NCI-H2227 treated with DMSO at 0.1 percent for 48 hours (cell line): ENCODE data around the gene TBC1D32.
"Not testable (repeated sequence)": the region's sequence is repeated elsewhere in the genome, so short reads cannot be mapped to it uniquely, and the experiment has no call there.

Experiments used
- DNase-seq: peaks from one replicate; lab custom pipeline; 2025; lab: John Stamatoyannopoulos, UW

The TBC1D32 gene, protein sequence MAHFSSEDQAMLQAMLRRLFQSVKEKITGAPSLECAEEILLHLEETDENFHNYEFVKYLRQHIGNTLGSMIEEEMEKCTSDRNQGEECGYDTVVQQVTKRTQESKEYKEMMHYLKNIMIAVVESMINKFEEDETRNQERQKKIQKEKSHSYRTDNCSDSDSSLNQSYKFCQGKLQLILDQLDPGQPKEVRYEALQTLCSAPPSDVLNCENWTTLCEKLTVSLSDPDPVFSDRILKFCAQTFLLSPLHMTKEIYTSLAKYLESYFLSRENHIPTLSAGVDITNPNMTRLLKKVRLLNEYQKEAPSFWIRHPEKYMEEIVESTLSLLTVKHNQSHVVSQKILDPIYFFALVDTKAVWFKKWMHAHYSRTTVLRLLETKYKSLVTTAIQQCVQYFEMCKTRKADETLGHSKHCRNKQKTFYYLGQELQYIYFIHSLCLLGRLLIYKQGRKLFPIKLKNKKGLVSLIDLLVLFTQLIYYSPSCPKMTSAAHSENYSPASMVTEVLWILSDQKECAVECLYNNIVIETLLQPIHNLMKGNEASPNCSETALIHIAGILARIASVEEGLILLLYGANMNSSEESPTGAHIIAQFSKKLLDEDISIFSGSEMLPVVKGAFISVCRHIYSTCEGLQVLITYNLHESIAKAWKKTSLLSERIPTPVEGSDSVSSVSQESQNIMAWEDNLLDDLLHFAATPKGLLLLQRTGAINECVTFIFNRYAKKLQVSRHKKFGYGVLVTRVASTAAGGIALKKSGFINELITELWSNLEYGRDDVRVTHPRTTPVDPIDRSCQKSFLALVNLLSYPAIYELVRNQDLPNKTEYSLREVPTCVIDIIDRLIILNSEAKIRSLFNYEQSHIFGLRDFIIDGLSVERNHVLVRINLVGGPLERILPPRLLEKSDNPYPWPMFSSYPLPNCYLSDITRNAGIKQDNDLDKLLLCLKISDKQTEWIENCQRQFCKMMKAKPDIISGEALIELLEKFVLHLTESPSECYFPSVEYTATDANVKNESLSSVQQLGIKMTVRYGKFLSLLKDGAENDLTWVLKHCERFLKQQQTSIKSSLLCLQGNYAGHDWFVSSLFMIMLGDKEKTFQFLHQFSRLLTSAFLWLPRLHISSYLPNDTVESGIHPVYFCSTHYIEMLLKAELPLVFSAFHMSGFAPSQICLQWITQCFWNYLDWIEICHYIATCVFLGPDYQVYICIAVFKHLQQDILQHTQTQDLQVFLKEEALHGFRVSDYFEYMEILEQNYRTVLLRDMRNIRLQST

DNA sequence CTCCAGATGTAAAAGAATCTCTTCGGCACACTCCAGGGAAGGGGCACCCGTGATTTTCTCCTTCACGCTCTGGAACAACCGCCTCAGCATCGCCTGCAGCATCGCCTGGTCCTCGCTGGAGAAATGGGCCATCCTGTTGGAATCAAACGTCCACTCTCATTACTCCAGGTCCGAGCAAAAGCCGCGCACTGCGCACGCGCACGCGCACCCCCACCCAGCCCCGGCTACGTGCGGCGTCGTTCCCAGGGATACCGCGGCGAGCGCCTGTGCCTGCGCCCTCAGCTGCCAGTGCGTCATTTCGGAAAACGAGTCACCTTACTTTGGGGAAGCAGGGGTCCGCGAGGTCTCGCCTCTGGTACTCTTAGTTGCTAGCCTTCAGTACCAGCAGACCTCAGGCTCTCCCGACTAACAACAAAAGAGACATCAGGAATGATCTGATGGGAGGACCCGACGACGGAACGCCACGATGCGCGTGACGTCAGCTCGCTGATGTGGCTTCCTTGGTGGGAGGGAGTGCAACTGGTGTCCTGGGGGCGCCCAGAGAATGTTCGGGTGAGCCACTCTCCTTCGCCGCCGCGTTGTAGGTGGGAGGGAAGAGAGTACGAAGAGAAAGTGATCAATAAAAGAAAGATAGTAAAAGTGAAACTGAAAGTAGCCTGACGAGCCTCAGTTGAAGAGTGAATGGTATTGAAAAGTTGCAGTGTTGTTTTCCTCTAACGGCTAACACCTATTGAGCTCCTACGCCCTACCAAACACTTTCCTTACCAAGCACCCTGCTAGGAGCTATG, at the start of gene TBC1D32:
TBC1D32 (minus strand) TSS at position 182 of the 788 bp plus-strand sequence; CDS start at position 132, 50 bp downstream.
- peak; percentile 95 for DNase-seq

DNA sequence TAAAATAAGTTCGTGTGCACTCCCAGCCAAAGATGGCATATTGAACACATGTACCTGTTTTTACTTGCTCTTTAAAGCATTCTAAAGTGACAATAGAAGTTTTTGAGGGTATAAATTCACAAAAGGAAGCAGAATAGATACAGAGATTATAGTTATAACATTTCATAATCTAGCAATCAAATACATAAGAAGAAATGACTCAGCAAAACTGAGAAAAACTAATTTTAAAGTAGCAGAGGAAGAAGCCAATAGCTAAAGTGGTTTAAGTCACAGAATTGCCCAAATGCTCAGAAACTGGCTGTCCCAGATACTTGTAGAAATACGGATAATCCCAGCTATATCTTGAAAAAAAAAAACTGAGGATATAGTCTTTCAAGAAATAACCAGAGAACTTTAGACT, 49.2 kb upstream of the TBC1D32 start:
- DNase-seq = no peak

DNA sequence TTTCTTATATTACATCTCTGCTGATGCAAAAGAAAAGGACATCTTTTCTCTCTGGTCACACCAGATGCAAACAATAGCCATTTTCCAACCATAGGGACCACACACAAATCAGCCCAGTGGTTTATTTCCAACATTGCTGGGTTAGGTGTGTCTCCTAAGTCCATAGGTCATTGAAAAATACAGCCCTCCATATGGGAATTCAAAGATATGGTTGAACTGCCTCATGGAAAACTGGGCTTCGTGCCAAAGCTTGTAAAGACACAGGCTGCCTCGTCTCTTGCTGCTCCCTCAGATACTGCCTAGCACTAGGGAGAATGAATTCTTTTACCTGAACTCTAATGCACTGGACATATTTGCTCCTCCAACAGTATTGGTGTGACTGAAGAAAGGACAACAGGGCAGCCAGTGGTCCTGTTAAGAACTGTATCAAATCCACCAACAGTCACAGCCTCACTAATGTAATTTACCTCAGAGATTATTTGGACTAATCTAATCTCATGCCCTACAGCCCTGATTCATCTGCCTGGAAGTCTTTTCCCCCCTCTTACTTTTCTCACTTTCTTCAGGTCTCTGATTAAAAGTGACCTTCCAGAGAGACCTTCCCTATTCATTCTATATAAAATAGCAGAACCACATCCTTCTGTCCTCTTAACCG, 48.3 kb upstream of the TBC1D32 start:
- peak; percentile 38 for DNase-seq

DNA sequence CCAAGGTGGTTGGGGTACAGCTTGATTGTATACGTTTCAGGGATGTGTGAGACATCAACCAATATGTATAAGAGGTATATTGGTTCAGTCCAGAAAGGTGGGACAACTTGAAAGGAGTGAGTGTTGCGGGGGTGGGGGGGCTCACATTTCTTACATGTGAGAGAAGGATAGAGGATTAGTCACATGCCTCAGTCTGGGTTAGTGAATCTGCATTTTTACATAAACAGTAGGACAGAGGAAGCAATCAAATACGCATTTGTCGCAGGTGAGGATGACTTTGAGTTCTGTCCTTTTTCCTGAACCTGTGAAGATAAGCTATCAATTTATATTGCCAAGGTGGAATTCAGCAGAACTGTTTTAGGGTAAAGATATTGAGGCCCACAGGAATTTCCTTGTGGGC, 42.1 kb upstream of the TBC1D32 start:
- DNase-seq = no peak

DNA sequence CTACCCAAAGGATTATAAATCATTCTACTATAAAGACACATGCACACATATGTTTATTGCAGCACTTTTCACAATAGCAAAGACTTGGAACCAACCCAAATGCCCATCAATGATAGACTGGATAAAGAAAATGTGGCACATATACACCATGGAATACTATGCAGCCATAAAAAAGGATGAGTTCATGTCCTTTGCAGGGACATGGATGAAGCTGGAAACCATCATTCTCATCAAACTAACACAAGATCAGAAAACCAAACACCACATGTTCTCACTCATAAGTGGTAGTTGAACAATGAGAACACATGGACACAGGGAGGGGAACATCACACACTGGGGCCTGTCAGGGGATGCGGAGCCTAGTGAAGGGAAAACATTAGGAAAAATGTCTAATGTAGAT, 39.9 kb upstream of the TBC1D32 start:
- DNase-seq = not testable (repeated sequence)

DNA sequence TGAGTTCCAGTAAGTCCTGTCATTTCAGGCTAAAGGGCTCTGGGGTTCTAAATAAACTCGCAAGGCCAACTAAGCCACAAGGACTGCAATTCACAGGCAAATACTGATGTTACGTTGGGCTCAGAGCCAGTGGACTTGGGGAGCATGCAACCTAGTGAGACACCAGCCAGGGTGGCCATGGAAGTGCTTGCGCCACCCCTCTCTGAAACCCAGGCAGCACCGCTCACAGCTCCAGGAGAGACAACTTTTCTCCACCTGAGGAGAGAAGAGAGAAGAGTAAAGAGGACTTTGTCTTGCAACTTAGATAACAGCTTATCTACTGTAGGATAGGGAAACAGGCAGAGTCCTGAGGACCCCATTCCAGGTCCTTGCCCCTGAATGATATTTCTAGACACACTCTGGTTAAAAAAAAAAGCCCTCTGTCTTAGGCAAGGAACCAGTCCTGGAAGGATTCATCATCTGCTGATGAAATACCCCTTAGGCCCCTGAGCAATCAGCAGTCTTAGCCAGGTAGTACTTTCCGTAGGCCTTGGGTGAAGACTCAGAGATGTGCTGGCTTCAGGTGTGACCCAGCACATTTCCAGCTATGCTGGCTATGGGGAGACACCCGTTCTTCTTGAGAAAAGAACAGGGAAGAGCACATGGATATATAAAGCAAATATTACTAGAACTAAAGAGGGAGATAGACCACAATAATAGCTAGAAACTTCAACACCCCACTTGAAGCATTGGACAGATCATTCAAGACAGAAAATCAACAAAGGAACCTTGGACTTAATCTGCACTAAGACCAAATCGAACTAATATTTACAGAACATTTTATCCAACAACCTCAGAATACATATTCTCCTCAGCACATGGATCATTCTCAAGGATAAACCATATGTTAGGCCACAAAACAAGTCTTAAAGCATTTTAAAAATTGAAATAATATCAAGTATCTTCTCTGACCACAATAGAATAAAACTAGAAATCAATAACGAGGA, 31.5 kb upstream of the TBC1D32 start:
- no peak for DNase-seq

DNA sequence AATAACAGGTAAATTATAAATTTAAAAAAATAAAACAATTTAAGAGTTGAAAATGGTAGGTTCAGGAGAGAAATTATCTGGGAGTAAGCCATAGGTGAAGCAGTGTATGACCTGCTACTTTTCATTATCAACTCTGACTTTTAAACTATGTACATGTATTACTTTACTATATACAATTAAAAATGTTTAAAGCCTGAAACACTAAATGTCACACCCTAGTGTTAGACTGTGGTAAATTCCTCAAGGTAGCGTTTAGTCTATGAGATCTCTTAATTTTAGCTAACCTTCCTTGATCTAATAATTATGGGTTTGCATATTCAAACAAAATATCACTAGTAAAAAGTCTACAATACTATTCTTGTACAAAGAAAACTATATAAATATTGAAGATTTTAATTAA, 22.3 kb upstream of the TBC1D32 start:
- DNase-seq = no peak

DNA sequence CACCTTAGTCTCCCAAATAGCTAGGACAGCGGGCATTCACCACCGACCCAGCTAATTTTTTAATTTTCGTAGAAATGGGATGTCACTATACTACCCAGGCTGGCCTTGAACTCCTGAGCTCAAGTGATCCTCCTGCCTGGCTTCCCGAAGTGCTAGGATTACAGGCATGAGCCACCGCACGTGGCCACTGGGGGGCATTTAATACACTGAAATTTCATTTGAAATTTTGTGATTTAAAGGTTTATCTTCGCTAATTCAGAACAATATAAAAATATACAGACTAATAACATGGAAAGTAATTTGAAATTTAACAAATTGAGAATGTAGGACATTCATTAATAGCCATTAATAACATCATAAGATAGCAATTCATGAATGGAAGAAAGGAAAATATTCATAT, 20.5 kb upstream of the TBC1D32 start:
- DNase-seq = no peak

DNA sequence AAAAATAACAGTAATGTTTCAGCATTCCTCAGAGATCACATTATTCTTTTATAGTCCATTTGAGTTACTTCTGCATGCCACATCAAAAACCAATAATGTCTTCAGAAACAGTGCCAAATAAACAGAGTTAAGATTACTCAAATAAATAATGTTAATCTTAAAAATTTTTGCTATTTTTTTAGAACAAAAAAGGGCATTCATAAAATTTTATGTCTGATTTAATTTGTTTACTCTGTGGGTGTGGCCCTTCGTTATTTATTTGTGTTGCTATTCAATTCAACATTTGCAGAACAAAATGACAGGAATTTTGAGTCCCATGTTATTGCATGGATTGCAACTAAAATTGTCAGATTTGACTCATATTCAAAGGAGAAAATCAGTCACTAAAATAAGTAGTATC, 18.7 kb upstream of the TBC1D32 start:
- DNase-seq = no peak

DNA sequence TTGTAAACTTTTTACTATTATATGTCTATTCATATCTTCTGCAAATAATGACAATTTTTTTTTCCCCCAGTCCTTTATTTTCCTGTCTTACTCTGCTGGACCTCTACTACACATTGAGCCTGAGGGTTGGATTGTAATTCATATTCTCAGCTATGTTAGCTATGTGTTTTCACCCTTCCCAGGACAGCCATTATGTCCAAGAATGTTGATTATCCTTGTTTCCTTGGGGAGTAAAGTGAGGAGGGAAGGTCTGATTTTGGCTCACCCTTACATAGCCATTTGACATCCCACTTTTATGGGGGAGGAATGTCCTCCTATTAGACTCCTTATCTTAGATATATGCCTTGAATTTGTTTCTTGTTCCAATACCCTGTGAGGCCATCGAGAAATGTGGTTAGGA, 17.6 kb upstream of the TBC1D32 start:
- DNase-seq = no peak

DNA sequence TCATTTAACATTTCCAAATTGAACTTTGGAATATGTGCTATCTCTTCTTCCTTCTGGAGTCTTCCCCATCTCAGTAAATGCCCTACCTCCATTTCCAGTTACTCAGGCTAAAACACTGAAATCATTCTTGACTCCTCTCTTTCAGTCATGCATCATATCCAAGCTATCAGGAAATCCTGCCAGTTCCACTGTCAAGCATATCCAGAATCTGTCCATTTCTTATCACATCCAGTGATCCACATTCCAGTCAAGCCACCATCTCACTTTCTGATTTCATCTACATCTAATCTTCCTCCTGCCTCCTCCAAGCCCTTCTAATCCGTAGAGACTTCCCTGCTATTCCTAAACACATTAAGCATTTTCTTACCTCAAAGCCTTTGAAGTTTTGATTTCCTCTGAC, 15.3 kb upstream of the TBC1D32 start:
- no peak for DNase-seq

DNA sequence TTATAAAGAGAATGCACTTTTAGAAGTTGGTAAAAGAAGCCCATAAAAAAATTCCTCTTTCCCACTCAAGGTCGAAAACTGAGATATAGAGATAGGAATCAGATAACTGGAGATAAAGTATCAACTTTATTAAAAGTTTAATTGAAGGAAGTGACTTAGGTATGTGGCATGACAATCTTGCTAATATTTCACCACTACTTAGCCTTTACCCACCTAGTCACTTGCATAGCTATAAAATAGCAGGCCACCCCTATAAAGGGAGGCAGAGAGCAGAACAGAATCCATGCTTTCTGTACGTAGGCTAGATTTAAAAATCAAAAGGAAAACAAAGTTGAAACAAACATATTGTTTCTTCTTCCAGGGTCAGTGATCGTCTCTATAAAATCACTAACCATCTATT, 13.2 kb upstream of the TBC1D32 start:
- no peak for DNase-seq

DNA sequence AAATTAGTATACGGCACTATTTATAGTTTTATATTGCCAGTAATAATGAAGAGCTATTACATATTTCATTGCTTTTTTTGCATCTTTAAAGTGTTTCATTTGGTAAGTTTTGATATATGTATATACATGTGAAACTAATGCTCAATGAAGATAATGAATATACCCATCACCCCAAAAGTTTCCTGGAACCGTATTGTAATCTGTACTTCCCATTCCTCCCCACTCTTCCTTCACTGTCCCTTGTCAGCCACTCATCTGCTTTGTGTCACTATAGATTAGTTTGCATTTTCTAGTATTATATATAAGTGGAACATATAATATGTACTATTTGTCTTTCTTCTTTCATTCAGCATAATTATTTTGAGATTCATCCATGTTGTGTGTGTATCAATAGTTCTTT, 10.3 kb upstream of the TBC1D32 start:
- no peak for DNase-seq

DNA sequence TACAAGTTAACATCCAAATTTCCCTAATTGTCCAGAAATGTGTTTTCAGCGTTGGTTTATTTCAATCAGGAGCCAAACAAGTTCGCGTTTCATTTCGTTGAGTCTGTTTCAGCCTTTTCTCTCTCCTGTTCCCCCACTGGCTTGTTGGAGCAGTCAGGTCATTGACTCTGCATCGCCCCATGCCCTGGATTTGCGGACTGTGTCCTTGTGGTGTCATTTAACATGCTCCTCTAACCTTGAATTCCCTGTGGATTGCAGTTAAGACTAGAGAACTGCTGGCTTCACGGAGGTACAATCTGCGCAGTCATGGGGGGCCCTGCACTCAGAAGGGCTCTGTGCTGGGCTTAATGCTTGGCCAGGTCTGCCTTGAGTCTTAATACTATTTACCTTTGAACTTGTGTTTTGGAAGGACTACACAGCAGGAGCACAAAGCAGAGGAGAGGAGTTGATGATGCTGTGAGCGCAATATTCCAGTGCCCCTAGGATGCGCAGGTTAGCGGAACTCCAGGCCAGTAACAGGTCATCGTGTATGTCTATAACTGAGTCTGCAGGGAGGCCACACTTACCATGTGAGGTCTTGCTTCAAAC, 5.5 kb upstream of the TBC1D32 start:
- DNase-seq = no peak

DNA sequence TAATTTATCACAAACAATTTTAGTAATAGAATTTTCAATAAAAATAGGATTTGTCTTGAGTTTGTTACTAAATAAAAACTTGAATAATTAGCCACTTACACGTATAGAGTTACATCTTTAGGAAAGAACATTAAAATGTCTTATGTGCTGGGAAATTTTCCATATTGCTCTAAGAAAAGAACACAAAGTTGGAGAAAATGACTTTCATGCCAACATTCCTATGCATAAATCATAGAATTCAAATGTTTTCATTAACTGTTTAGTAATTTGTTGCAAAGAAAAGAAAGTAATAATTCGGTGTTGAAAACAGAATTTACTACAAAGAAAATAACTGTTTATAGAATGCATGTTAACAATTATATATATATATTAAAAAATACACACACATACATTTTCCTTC, 4.7 kb upstream of the TBC1D32 start:
- DNase-seq = no peak

DNA sequence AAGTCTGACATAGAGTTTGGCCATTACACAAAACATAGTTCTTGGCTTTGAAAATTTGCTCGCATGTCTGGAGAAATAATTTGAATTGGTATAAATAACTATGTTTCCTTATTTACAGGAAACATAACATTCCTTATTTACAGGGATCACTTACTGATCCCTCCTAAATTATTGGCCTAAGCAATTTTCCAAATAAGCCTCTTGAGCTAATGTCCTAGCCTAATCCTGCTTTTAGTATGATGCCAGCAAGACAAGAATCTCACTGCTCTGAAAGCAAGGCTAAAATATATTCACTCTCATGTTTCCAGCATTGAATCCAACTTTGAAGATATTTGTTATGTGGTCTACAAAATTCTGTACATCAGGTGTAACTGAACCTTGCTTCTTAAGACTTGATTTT, 4.1 kb upstream of the TBC1D32 start:
- no peak for DNase-seq

DNA sequence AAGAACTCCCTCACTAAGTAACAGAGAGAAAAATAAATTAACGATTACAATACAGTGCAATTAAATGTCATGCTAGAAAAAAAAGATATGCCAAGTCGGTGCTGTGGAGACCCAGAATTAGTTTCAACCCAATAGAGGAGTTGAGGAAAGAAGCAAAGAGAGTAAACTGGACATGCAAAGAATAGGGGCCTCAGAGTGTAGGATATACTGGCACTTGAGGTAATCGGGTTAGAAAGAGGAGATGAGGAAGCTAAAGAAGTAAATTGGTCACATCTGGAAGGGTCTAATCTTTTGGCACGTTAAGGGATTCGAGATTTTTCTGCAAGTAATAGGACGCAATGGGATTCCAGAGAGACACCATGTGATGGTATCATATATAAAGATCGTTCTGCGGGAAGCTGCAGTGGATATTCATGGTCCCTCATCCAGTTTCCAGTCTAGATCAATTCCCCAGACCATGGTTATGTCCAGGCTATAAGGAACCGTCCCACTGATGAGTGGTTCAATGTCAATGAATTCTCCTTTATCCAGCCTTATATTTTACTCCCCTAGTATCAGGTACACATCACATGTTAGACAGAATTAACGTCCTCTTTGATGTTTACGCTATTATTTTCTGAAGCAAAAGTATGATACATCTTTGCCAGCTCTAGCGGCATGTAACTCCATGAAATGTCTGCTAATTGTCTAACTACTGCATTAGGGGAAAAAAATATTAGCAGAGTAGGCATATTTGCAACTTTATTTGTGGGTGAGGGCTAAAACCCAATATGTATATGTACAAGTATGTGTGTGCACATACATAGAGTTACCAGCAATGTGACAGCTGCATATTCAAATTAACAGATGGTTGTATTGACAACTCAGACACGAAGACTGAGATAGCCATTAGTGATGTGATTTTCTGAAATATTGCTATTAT, 1.1 kb upstream of the TBC1D32 start:
- DNase-seq = peak; percentile 46

DNA sequence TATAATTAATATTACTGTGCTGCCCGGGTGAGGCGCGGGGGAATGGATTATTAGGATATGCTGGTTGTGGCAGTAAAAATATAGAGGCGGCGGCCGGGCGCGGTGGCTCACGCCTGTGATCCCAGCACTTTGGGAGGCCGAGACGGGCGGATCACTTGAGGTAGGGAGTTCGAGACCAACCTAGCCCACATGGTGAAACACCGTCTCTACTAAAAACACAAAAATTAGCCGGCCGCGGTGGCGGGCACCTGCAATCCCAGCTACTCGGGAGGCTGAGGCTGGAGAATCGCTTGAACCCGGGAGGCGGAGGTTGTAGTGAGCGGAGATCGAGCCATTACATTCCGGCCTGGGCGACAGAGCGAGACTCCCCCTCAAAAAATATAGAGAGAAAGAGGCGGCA, 586 bp downstream of the TBC1D32 start:
- DNase-seq = not testable (repeated sequence)
